Stimulated activated CD4-positive, alpha-beta T cell treated with anti-CD3 and anti-CD28 coated beads, Interleukin-1b, Interleukin-23, amount 100 ng/mL, for 48 hours (primary cell): ENCODE data around the gene ETV6.
A peak's percentile ranks its signal among the peaks of the same experiment; 100 is the strongest.

ENCODE experiments used
- DNase-seq: peaks from one replicate; pipeline ENCODE4 v3.0.0-alpha.2; 2020

Gene ETV6

DNA sequence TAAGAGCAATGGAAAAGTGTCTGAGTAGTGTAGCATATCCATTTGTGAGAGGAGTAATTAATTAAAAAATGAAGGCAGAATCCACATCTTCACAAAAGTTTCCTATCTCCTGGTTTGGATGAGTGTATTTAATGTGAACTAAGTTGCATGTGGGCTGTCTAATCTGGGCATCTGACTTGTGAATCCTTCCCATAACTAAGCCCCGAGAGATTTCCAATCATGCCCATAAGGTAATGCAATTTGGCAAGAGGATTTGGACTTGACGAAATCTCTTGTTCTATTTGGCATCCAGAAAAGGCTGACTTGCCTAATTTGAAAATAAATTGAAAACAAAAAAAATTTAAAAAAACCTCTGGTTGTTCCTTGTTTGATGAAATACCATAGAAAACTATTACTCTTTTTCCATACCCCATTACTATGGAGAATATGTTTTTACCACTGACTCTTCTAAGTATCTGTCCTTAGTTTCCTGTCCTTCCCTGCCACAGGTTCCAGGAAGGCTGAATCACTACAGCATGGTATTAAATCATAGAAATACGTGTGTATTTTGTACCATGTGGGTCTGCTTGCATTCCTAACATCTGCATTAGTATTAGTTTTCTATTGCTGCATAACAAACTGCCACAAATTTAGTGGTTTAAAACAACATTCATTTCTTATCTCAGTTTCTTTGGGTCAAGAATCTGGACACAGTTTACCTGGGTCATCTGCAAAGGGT lies 48.4 kb downstream of the ETV6 start:
- no peak for DNase-seq

GRCh38 chr12:11698729-11699128 lies 49.3 kb downstream of the ETV6 start:
- DNase-seq: no peak

- no peak for DNase-seq
Observed at GRCh38 chr12:11701433-11701832, 52.0 kb downstream of the ETV6 start.

DNA sequence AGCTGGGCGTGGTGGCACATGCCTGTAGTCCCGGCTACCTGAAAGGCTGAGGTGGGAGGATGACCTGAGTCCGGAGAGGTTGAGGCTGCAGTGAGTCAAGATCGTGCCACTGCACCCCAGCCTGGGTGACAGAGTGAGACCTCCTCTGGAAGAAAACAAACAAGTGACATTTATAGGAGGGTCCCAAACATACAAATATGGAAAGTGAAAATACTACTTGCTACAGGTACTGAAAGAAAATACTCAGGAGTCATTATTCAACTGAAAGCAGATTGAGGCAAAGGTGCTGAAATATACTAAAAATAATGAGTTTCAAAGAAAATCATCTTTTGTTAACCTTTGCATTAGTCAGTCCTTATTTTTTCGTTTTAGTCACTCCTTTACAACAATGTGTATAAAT lies 53.5 kb downstream of the ETV6 start:
- peak; percentile 32 for DNase-seq

- no peak for DNase-seq
Observed at GRCh38 chr12:11703378-11703777, 53.9 kb downstream of the ETV6 start.

DNA sequence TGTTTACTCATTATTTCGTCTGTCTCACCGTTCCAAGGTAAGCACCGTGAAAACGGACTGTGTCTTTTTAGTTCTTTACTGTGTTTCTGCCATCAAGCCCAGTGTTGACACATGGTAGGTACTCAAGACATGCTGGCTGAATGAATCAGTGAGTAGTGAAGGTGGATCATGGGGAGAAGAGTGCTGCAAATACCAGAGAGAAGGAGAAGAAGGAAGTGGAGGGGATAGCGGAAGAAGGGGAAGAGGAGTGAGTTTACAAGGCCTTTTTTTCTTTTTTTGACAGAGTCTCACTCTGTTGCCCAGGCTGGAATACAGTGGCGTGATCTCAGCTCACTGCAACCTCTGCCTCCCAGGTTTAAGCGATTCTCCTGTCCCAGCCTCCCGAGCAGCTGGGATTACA lies 54.6 kb downstream of the ETV6 start:
- DNase-seq: no peak

GRCh38 chr12:11705010-11705409 lies 55.5 kb downstream of the ETV6 start:
- DNase-seq: no peak

- no peak for DNase-seq
Observed at GRCh38 chr12:11706509-11707379, 57.3 kb downstream of the ETV6 start.

DNA sequence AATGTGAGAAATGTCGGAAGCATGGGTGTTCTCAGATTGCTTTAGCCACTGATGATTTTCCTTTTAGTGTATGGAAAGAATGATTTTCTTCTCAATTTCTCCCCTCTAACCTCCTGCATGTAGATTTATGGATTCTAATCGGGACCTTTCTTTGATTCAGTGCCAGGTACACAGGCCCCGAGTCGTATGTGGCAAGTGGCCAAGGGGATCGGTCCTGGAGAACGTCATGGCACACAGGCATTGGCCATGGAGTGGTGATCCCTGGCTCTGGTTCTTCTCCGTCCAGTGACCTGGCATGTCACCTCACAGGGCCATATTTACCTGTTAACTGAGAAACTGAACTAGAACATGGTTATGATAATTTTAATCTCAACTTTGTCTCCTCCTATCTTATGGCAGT lies 58.1 kb downstream of the ETV6 start:
- DNase-seq: no peak

DNA sequence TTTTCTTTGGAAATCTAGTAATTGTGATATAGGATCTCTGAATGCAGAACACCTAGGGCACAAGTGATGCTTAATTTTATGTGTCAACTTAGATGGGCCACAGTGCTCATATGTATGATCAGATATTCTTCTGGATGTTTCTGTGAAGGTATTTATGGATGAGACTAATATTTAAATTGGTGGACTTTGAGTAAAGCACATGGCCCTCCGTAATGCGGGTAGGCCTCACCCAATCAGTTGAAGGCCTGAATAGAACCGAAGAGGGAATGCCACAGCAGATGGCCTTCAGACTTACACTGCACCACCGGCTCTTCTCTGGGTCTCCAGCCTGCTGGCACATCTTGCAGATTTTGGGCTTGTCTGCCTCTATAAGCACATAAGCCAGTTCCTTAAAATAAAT lies 60.0 kb downstream of the ETV6 start:
- no peak for DNase-seq

DNA sequence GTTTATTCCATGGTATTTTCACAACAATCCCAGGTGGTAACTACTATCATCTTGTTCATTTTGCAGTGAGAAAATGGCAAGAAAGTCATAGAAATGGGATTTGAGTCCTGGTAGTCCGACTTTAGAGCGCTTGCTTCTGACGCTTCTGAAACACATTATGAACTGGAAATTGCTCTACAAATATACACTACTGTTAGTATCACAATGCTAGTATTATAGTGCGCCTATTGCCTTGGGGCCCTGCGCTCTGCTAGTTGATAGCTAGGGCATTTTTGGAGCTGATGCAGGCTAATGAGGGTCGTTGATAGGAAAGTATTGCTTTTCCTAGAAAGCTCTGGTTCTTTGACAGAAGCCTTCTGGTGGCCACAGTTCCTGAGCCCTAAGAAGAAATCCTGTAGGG lies 61.0 kb downstream of the ETV6 start:
- no peak for DNase-seq

GRCh38 chr12:11710906-11711305 lies 61.4 kb downstream of the ETV6 start:
- no peak for DNase-seq

GRCh38 chr12:11711651-11712327 lies 62.3 kb downstream of the ETV6 start:
- no peak for DNase-seq

DNA sequence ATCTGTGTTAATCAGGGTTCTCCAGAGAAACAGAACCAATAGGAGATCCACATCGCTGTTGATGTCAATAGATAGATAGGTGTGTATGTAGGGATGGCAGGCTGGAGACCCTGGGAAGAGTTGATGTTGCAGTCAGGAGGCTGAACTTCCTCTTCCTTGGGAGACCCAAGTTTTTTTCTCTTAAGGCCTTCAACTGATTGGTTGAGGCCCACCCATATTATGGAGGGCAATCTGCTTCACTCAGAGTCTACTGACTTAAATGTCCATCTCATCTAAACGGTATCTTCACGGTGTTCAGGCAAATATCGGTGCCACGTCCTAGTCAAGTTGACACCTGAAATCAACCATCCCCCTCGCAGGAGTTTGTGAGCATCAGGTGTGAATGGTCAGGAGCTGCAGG lies 63.0 kb downstream of the ETV6 start:
- no peak for DNase-seq

GRCh38 chr12:11713202-11713601 lies 63.7 kb downstream of the ETV6 start:
- no peak for DNase-seq

- DNase-seq: no peak
Observed at GRCh38 chr12:11714626-11715025, 65.2 kb downstream of the ETV6 start.

GRCh38 chr12:11715621-11716020 lies 66.1 kb downstream of the ETV6 start:
- no peak for DNase-seq

DNA sequence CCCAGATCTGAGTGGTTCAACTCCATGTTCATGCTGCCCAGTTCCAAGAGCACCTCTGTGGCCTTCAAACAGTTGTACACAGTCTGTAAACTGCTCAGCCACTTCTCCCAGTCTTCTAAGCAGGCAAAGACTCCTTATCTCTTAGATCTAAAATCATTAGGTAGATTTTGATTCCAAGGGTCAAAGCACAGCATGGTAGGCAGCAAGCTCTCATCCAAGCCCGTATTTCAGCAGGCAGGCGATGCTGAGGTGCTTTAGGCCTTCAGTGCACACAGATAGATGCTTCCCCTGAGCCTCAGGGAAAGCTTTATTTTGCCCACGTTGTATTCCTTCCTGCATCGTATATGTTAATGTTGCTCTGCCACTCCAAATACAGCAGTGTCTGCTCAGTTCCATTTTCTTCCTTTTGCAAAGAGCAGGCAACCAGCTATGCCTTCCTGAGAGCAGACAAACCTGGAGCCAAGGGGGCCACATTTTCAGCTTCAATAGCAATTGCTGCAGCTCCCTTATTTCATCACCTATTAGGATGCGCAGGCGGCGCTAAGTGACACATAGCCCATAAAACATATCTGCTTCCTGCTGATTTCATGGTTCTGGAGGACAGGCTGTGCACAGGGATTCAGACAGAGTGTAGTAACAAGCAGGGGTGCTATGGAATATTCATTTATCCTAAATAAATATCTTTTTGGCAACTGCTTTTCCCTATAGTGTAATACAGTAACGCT lies 67.5 kb downstream of the ETV6 start:
- DNase-seq: no peak

GRCh38 chr12:11717519-11717961 lies 68.1 kb downstream of the ETV6 start:
- DNase-seq: no peak

GRCh38 chr12:11718105-11718504 lies 68.6 kb downstream of the ETV6 start:
- DNase-seq: no peak

DNA sequence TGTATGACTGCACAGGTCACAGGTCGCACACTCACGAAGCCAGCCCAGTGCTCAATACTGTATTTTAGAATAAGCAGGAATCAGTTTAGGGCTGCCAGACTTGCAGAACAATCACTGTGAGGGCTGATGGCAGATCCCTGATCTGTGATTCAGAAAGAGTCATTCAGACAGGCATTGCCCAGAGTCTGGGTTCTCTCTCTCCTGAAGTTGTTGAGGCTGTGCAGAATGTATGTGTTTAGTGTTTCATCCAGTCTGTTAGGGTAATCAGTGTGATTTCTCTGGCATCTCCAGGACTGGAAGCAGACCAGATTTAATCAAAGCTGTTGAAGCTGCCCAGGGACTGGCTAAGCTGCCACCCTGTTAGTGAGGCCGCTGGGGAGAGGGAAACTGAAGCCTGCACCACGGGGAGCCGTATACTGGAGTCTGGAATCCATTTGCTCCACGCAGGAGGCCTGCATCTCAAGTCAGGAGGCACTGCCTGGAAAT lies 69.3 kb downstream of the ETV6 start:
- no peak for DNase-seq

DNA sequence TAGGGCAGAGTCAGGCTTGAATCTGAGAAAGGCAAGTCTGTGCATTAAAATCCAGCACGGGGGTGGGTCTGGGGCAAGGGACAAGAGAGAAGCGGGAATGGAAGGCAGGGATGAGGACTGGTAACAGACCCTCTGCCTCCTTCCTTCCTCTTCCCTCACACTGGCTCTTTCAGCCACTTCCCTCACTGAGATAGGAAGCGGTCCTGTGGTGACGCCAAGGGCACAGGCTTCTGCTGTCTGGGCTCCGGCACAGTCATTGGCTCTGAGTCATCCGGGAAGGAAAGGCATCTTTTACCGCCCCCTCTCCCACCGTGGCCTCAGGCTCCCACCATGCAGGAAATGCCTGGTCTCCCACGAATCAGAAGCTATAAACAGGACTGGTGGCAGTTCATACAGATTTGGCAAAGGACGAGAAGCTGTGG lies 70.2 kb downstream of the ETV6 start:
- DNase-seq: peak; percentile 52

- no peak for DNase-seq
Observed at GRCh38 chr12:11722071-11722470, 72.6 kb downstream of the ETV6 start.
